GM12892 (cell line): Measurements from ENCODE around the gene IL17REL.

Experiments
- DNase-seq: peaks from one replicate; pipeline ENCODE4 v3.0.0; 2011; ENCODE audit not compliant: insufficient read length
- FAIRE-seq: peaks from 2 replicates; lab custom pipeline; 2011; peaks lifted over from hg19 to GRCh38; lab: Jason Lieb, UNC
- POLR2A ChIP-seq: IDR thresholded peaks from 2 replicates; pipeline ENCODE4 v1.6.1; 2011; ENCODE audit warnings: low read depth, low read length, control low read depth
- POLR2AphosphoS5 ChIP-seq: IDR thresholded peaks from 2 replicates; pipeline ENCODE4 v1.6.1; 2011; ENCODE audit warnings: low read depth, low read length, control low read depth
- TAF1 ChIP-seq: IDR thresholded peaks from 2 replicates; pipeline ENCODE4 v1.6.1; 2011; ENCODE audit warnings: low read depth, mild to moderate bottlenecking, control low read depth, low read length, borderline replicate concordance

IL17REL gene

DNA sequence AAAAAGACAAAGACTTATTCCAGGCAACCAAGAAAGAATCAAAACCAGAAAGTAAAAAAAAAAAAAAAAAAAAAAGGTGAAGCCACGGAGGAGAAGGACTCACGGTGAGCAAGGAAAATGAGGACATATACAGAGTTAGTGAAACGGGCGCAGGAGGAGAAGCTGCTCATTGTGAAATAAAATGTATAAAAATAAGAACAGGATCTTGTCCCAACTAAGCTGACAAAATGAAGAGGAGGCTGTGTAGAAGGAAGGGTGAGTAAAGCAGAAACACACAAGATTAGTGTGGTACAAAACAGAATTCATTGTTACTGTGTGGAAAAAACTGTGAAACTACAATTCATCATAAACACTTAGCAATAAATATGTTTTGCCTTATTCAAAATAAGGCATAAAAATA is 7.6 kb downstream of the IL17REL start:
- FAIRE-seq (no peak), DNase-seq (no peak)
- no peak for TF ChIP-seq TAF1
- TF ChIP-seq POLR2A = no peak
- TF ChIP-seq POLR2AphosphoS5 = no peak

- TF ChIP-seq POLR2A (no peak), POLR2AphosphoS5 (no peak), TAF1 (no peak)
- DNase-seq = no peak
- no peak for FAIRE-seq
Observed at GRCh38 chr22:50002791-50003190, 9.8 kb downstream of the IL17REL start.

GRCh38 chr22:50001388-50002231 is 11.0 kb downstream of the IL17REL start:
- TF ChIP-seq POLR2AphosphoS5 (no peak), POLR2A (no peak), TAF1 (no peak)
- DNase-seq = no peak
- FAIRE-seq = no peak

DNA sequence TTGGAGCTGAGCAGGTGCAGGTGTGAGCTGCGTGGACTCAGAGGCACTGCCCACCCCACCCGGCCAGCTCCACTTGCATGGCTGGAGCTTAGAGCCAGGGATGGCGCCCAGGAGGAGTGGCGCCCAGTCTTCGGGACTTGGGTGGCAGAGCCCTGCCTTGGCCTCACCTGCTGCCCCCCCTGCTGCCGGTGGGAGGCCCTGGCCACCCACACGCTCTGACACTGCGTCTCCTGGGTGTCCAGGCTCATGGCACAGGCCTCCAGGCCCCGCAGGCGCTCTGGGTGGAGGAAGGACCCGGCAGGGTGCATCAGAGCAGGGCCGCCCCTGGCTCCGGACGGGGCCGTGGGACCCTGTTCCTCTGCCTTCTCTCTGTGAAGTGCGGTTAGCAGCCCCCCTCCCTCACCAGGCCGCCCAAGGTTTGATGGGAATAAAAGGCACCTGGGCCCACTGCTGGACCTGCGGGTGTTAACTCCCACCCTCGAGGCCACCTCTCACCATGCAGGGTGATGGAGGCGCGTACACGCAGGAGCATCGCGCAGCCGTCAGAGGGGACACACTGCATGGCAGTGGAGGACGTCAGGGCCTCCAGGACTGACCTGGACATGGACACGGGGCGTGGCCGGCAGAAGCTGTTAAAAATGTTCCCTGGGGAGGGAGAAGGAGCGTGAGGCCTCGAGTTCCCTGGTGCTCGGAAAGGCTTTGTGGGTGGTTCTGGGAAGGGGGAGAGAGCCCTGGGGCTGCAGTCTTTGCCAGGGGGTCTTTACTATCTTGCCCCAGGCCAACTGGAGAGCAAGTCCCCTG is 11.8 kb downstream of the IL17REL start:
- TF ChIP-seq TAF1 = no peak
- TF ChIP-seq POLR2AphosphoS5 = no peak
- TF ChIP-seq POLR2A = no peak
- FAIRE-seq = no peak
- DNase-seq = no peak

DNA sequence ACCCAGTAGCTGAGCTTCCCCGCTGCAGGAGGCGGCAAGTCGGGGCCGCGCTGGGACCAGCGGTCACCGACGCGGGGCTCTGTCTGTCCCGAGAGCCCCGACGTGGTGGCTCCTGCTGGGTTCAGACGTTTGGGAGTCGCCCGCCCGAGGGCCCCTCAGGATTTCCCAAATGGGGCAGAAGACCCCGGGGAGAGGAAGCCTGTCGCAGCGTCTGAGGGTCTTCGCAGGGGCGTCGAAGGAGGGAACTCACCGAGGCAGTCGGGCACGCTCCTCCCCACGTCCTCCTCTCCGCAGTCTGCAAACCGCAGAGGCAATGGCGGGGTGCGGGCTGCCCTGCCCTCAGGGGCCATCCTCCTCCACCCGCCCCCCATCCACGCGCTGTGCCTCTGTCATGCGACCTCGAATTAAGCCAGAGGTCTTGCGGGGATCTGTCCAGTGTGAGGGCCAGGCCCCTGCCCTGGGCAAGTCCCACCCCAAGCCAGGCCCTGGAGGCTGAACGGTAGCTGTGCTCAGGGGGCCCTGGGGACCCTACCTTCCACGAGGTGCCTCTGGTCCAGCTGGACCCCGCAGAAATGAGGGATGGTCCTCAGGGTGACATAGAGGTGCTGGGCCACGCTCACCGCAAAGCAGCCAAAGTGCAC is 12.5 kb downstream of the IL17REL start:
- DNase-seq = no peak
- no peak for FAIRE-seq
- TF ChIP-seq POLR2AphosphoS5 (no peak), POLR2A (no peak), TAF1 (no peak)

DNA sequence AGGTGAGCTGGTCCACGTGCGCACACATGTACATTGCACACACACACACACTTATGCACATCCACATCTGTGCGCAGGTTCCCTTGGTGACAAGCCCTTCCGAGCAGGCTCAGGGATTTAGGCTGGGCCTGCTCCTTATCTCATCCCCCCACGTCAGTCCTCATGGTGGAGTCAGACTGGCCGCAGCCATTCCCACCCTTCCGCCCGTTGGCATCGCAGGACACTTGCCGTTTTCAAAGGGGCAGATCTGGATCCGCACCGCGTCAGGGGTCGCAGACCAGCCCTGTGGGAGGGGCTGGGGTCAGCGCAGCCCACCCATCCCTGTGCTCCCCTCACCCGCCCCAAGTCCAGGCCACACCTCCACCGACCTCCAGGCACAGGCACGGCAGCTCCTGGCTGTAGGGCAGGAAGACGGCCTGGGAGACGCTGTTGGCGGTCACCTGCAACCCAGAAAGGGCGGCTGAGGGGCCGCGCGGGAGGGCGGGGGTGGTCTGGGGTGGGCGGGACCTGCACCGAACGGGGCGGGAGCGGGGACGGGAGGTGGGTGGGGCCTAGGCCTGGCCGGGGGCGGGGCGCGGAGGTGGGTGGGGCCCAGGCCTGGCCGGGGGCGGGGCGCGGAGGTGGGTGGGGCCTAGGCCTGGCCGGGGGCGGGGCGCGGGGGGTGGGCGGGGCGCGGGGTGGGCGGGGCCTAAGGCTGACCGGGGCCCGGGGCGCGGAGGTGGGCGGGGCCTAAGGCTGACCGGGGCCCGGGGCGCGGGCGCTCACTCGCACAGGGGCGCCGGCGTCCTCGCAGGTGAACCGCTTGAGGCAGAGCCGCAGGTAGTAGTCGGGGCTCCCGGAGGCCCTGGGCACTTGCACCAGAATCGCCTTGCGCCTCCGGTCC is 13.3 kb downstream of the IL17REL start:
- TF ChIP-seq POLR2A (no peak), TAF1 (no peak), POLR2AphosphoS5 (no peak)
- FAIRE-seq (no peak), DNase-seq (no peak)

GRCh38 chr22:49998718-49999062 is 13.9 kb downstream of the IL17REL start:
- TF ChIP-seq POLR2AphosphoS5 = no peak
- TF ChIP-seq POLR2A = no peak
- no peak for TF ChIP-seq TAF1
- no peak for FAIRE-seq
- no peak for DNase-seq

DNA sequence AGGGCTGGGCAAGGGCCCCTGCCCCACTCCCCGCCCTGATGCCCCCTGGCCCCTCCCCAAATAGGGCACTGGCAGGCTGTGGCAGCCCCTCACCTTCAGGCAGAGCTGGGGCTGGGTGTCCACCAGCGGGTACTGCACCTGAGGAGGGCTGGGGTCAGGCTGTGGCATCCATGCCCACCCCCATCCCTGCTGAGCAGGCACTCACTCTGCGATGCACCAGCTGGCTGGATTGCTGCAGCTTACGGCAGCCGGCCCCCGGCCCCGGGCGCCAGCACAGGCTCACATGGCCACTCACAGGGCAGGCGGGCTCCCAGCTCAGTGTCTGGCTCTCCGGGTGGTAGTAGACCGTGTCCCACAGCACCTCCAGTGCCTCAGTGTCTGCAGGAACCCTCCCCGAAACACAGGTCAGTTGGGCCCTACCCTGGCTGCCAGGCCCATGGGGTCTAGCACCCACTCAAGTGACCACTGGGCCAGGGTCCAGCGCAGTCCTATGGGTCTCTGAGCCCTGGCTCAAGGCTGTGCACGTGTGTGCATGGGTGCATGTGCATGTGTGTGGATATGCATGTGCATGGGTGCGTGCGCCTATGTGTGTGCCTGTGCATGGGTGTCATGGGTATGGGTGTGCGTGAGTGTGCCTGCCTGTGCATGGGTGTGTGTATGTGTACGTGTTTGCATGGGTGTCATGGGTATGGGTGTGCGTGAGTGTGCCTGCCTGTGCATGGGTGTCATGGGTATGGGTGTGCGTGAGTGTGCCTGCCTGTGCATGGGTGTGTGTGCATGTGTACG is 14.4 kb downstream of the IL17REL start:
- FAIRE-seq (no peak), DNase-seq (no peak)
- TF ChIP-seq POLR2A (no peak), TAF1 (no peak), POLR2AphosphoS5 (no peak)

GRCh38 chr22:49997251-49997599 is 15.3 kb downstream of the IL17REL start:
- DNase-seq (no peak), FAIRE-seq (no peak)

More at GRCh38 chr22:49997251-49997599, 15.3 kb downstream of the IL17REL start:
- TF ChIP-seq POLR2AphosphoS5 = no peak
- no peak for TF ChIP-seq POLR2A
- no peak for TF ChIP-seq TAF1
